ENCODE data around the gene KANSL1. TPM values are rescaled to one million over a fixed set of nuclear protein-coding genes. Genes with fewer than 3 reads are reported as not detected.

KANSL1 gene
- total RNA-seq, 2 experiments from 2014 or later: 60.9 to 65.5 TPM

Other genes starting within 250 kb of the KANSL1 start
- gene STH, start 194.2 kb downstream of the KANSL1 start, total RNA-seq: not detected
- 1 to 10 TPM; 1.5 to 1.7 TPM for gene LRRC37A, start 101.7 kb upstream of the KANSL1 start, total RNA-seq
- gene ARL17B, start 168.3 kb upstream of the KANSL1 start, total RNA-seq: 10 to 100 TPM; 17.7 to 17.8 TPM